HEK293 (cell line): ENCODE results near the gene DNAJC5.

ENCODE experiments used
- CTCF ChIA-PET: fragments of 350-600 bp; formaldehyde crosslinking; extraction: SDS; loops from one replicate; lab custom pipeline; 2021; ENCODE audit warnings: antibody characterized with exemption; lab: Yijun Ruan, JAX
- POLR2A ChIA-PET: fragments of 300-600 bp; formaldehyde crosslinking; extraction: SDS; loops from one replicate; lab custom pipeline; 2020; ENCODE audit warnings: antibody characterized with exemption, inconsistent platforms; lab: Yijun Ruan, JAX
- H3K27ac ChIP-seq: fragments of 200-500 bp; sonication (Bioruptor generic); 2 replicates; pipeline ENCODE4 v1.5.1; 2014; ENCODE audit warnings: low read depth, low read length, control low read depth, inconsistent platforms; ENCODE audit errors: extremely low read depth
- H3K36me3 ChIP-seq, 2 experiments: fragments of 200-500 bp in 1 of 2; sonication (Bioruptor generic) in 1 of 2; 1 replicate in 1 of 2; 2 replicates in 1 of 2; pipeline ENCODE4 v1.5.1; 2014 to 2017; ENCODE audit warnings: inconsistent platforms in 2 of 2, low read length in 2 of 2; ENCODE audit not compliant: control insufficient read depth in 2 of 2, insufficient read depth in 1 of 2
- H3K4me1 ChIP-seq: fragments of 200-500 bp; sonication (Bioruptor generic); 2 replicates; pipeline ENCODE4 v1.5.1; 2014; ENCODE audit warnings: mild to moderate bottlenecking, low read length, inconsistent platforms; ENCODE audit not compliant: control insufficient read depth, insufficient read depth
- H3K4me3 ChIP-seq: 2 replicates; pipeline ENCODE4 v1.5.1; 2011; ENCODE audit warnings: low read depth, mild to moderate bottlenecking, control low read depth, low read length, moderate library complexity
- H3K9me3 ChIP-seq: fragments of 200-500 bp; sonication (Bioruptor generic); 2 replicates; pipeline ENCODE4 v1.5.1; 2014; ENCODE audit warnings: low read depth, low read length, inconsistent platforms; ENCODE audit not compliant: control insufficient read depth, insufficient read depth
- GLIS2 ChIP-seq: fragments of 450-650 bp; formaldehyde crosslinking; IDR thresholded peaks from 2 replicates; pipeline ENCODE4 v1.5.1; 2016; ENCODE audit warnings: missing biosample characterization, missing genetic modification characterization
- IKZF3 ChIP-seq: fragments of 450-650 bp; IDR thresholded peaks from 2 replicates; pipeline ENCODE4 v1.5.0; 2018; ENCODE audit warnings: missing biosample characterization, mild to moderate bottlenecking, missing genetic modification characterization, moderate library complexity
- PATZ1 ChIP-seq: fragments of 450-650 bp; formaldehyde crosslinking; IDR thresholded peaks from 2 replicates; pipeline ENCODE4 v1.5.1; 2016; ENCODE audit warnings: missing biosample characterization, missing genetic modification characterization
- TRIM28 ChIP-seq: IDR thresholded peaks from 2 replicates; pipeline ENCODE4 v1.6.1; 2011; ENCODE audit warnings: low read length, control low read depth, borderline replicate concordance
- ZBTB48 ChIP-seq: fragments of 450-650 bp; formaldehyde crosslinking; IDR thresholded peaks from 2 replicates; pipeline ENCODE4 v1.5.1; 2016; ENCODE audit warnings: missing biosample characterization, missing genetic modification characterization
- ZNF121 ChIP-seq: fragments of 450-650 bp; formaldehyde crosslinking; IDR thresholded peaks from 2 replicates; pipeline ENCODE4 v1.5.1; 2016; ENCODE audit warnings: missing biosample characterization, missing genetic modification characterization
- ZNF140 ChIP-seq: fragments of 450-650 bp; formaldehyde crosslinking; IDR thresholded peaks from 2 replicates; pipeline ENCODE4 v1.5.1; 2016; ENCODE audit warnings: missing biosample characterization, missing genetic modification characterization
- ZNF148 ChIP-seq: fragments of 450-650 bp; formaldehyde crosslinking; IDR thresholded peaks from 2 replicates; pipeline ENCODE4 v1.5.0; 2017; ENCODE audit warnings: missing biosample characterization, missing genetic modification characterization, borderline replicate concordance
- ZNF223 ChIP-seq: fragments of 450-650 bp; formaldehyde crosslinking; IDR thresholded peaks from 2 replicates; pipeline ENCODE4 v1.5.1; 2016; ENCODE audit warnings: missing biosample characterization, missing genetic modification characterization
- ZNF391 ChIP-seq: fragments of 450-650 bp; formaldehyde crosslinking; IDR thresholded peaks from 2 replicates; pipeline ENCODE4 v1.5.1; 2016; ENCODE audit warnings: low read depth, missing biosample characterization, missing genetic modification characterization, borderline replicate concordance
- ZNF48 ChIP-seq: fragments of 450-650 bp; formaldehyde crosslinking; IDR thresholded peaks from 2 replicates; pipeline ENCODE4 v1.5.1; 2016; ENCODE audit warnings: missing biosample characterization, missing genetic modification characterization
- ZNF555 ChIP-seq: fragments of 450-650 bp; formaldehyde crosslinking; conservative IDR thresholded peaks from 2 replicates; pipeline ENCODE4 v1.5.1; 2017; ENCODE audit warnings: missing biosample characterization, mild to moderate bottlenecking, missing genetic modification characterization, inconsistent platforms
- ZNF629 ChIP-seq: fragments of 450-650 bp; formaldehyde crosslinking; IDR thresholded peaks from 2 replicates; pipeline ENCODE4 v1.5.1; 2017; ENCODE audit warnings: missing biosample characterization, missing genetic modification characterization
- ZNF843 ChIP-seq: fragments of 450-650 bp; formaldehyde crosslinking; IDR thresholded peaks from 2 replicates; pipeline ENCODE4 v1.5.1; 2016; ENCODE audit warnings: missing biosample characterization, missing genetic modification characterization

The DNAJC5 gene

GRCh38 chr20:63934271-63935068 is 39.5 kb downstream of the DNAJC5 start:
- peaks cover 6 to 80% of the 10 kb centered on the region in 2 experiments; a peak in 2 of 3 replicates for H3K36me3 ChIP-seq
- no peaks in the 10 kb centered on the region; the same call in 1 of the 2 replicates for H3K4me1 ChIP-seq
- ChIA-PET POLR2A (interaction anchor here (0.9 kb wide), 1 partner anchor 11 kb away, joined by 3 read pairs; no protein-coding TSS in a partner anchor), CTCF (interaction anchor here (1.0 kb wide), 1 partner anchor 8 kb away, joined by 4 read pairs; no protein-coding TSS in a partner anchor)
- no peaks in the 10 kb centered on the region for H3K9me3 ChIP-seq
- no peak overlapping the region for H3K27ac ChIP-seq
- no peak for TF ChIP-seq ZNF148 (tag by site-specific recombination)
- 0 out of 2 replicates have a peak, but pooled peaks have one; percentile 26 for TF ChIP-seq ZNF223 (tag by site-specific recombination)
- 0 out of 2 replicates have a peak, but pooled peaks have one; percentile 30 for TF ChIP-seq ZNF121
- H3K4me3 ChIP-seq, result no peak overlapping the region

GRCh38 chr20:63935447-63935846 is 40.5 kb downstream of the DNAJC5 start:
- TF ChIP-seq TRIM28 (no peak), IKZF3 (no peak), GLIS2 (tag by site-specific recombination) (no peak), ZNF843 (no peak)
- Histone ChIP-seq H3K4me1 (no peaks in the 10 kb centered on the region; the same call in 1 of the 2 replicates), H3K4me3 (no peak overlapping the region), H3K27ac (no peak overlapping the region), H3K36me3 (peaks cover 6 to 78% of the 10 kb centered on the region in 2 experiments; a peak in 2 of 3 replicates), H3K9me3 (no peaks in the 10 kb centered on the region)
- ChIA-PET CTCF (interaction anchor here (1.0 kb wide), 1 partner anchor 9 kb away, joined by 4 read pairs; no protein-coding TSS in a partner anchor), POLR2A (no interaction called here)

GRCh38 chr20:63937596-63937995 is 42.7 kb downstream of the DNAJC5 start:
- H3K27ac ChIP-seq, result no peak overlapping the region
- TF ChIP-seq ZNF629 (tag by site-specific recombination) (no peak), ZBTB48 (tag by site-specific recombination) (no peak), ZNF391 (tag by site-specific recombination) (no peak), ZNF555 (no peak), ZNF48 (no peak), ZNF140 (no peak), PATZ1 (tag by site-specific recombination) (no peak)
- TF ChIP-seq, all 188 proteins: peak for 0
- H3K9me3 ChIP-seq, result no peaks in the 10 kb centered on the region
- ChIA-PET POLR2A (no interaction called here), CTCF (interaction anchor here (0.6 kb wide), 1 partner anchor 42 kb away, joined by 3 read pairs; no protein-coding TSS in a partner anchor)
- H3K4me1 ChIP-seq, result no peaks in the 10 kb centered on the region; the same call in 1 of the 2 replicates
- H3K4me3 ChIP-seq, result no peak overlapping the region
- H3K36me3 ChIP-seq, result peaks cover 6 to 69% of the 10 kb centered on the region in 2 experiments; a peak in 2 of 3 replicates
